ENCODE measurements around the gene RBPMS2.

The RBPMS2 gene

DNA sequence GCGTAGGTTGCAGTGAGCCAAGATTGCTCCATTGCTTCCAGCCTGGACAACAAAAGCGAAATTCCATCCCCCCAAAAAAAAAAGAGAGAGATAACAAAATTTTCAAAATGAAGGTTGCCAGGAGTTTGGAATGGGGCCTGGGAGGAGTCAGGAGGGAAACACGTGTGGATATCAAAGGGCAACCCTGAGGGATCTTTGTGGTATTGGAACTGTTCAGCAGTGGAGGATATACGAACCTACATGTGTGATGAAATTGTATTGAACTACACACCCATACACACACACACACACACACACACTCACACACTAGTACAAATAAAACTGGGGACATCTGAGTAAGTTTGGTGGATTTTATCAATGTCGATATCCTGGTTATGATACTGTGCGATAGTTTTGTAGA is 61.8 kb downstream of the RBPMS2 start:
- TF ChIP-seq, protein P1, sequence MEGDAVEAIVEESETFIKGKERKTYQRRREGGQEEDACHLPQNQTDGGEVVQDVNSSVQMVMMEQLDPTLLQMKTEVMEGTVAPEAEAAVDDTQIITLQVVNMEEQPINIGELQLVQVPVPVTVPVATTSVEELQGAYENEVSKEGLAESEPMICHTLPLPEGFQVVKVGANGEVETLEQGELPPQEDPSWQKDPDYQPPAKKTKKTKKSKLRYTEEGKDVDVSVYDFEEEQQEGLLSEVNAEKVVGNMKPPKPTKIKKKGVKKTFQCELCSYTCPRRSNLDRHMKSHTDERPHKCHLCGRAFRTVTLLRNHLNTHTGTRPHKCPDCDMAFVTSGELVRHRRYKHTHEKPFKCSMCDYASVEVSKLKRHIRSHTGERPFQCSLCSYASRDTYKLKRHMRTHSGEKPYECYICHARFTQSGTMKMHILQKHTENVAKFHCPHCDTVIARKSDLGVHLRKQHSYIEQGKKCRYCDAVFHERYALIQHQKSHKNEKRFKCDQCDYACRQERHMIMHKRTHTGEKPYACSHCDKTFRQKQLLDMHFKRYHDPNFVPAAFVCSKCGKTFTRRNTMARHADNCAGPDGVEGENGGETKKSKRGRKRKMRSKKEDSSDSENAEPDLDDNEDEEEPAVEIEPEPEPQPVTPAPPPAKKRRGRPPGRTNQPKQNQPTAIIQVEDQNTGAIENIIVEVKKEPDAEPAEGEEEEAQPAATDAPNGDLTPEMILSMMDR (IDR thresholded peaks at IDR 0.05; ENCODE audit: low read length, missing control alignments): no peak
- no peak overlapping the region for H3K4me3 ChIP-seq (replicated peaks; ENCODE audit: low read depth, low read length)
- no peak for DNase-seq (ENCODE audit: low read depth)

DNA sequence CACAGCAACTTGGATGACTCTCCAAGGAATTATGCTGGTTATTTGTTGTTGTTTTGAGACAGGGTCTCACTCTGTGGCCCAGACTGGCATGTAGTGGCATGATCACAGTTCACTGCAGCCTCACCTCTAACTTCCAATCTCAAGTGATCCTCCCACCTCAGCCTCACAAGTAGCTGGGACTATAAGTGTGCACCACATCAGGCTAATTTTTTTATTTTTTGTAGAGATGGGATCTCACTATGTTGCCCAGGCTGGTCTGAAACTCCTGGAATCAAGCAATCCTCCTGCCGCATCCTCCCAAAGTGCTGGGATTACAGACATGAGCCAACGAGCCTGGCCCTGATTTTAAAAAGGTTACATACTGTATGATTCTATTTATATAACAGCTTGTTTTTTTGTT is 63.0 kb downstream of the RBPMS2 start:
- H3K4me3 ChIP-seq (replicated peaks; ENCODE audit: low read depth, low read length): no peak overlapping the region
- TF ChIP-seq, protein P1 (IDR thresholded peaks at IDR 0.05; ENCODE audit: low read length, missing control alignments): no peak
- DNase-seq (ENCODE audit: low read depth): no peak

DNA sequence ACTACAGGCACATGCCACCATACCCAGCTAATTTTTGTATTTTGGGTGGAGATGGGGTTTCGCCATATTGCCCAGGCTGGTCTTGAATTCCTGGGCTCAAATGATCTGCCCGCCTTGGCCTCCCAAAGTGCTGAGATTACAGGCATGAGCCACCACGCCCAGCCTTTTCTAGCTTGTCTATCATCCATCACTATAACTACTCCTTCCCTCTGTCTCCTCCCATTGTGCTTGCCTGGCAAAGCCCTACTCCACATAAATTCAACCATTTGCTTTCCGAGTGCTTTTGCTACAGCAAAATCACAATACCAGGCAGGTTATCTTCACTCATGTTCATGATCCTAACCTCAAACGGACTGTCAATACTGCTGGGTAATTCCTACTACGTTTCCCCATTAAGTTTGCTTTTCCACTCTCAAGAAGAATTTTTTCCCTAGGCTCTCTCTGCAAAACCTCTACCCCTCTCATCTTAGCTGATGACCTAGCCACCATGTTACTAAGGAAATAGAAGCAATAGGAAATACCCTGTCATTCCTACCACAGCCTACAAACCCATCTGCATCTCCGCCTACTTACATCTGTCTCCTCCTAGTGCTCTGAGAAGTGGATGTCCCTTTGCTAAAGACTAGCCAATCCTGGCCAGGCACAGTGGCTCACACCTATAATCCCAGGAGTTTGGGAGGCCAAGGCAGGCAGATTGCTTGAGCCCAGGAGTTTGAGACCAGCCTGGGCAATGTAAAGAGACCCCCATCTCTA is 64.5 kb downstream of the RBPMS2 start:
- TF ChIP-seq, protein P1 (IDR thresholded peaks at IDR 0.05; ENCODE audit: low read length, missing control alignments): no peak
- H3K4me3 ChIP-seq (replicated peaks; ENCODE audit: low read depth, low read length): no peak overlapping the region
- no peak for DNase-seq (ENCODE audit: low read depth)

DNA sequence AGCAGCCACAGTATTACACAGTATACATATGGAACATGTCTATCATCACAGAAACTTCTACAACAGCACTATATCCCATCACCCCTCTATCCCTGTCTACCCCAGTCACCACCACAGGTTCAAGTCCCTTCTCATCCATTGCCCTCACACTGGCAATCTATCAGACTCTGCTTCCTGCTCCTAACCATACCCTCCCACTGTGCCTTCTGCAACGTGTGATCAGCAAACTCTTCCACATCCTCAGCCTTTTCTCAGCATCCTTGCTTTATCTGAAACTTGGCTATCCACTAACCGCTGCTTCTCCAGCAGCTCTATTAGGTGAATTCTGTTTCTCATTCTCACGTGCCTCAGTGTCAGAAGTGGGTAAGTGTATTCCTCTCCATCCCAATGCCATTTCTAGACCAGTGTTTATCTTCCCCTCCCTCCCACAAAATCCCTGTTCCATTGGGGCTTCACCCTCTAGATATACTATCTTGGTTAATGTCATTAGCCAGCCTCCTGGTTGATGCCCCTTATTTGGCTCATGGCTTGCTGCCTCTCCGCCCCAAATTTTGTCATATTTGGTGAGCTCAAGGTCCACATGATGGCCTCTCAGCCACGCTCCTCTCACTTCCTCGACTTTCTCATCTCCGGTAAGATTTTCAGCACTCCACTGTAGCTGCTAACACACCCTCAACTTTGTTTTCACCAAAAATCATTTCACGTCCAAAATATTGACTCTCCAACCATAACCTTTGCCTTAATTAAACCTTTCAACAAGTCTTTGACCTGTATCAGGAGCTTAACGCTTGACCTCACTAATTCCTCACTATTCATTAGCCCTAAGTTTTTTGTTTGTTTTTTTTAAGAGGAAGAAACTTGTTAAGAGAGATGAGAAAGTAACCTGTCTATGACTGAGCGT is 69.1 kb downstream of the RBPMS2 start:
- DNase-seq (ENCODE audit: low read depth): no peak
- H3K4me3 ChIP-seq (replicated peaks; ENCODE audit: low read depth, low read length): no peak overlapping the region
- TF ChIP-seq, protein P1 (IDR thresholded peaks at IDR 0.05; ENCODE audit: low read length, missing control alignments): no peak

DNA sequence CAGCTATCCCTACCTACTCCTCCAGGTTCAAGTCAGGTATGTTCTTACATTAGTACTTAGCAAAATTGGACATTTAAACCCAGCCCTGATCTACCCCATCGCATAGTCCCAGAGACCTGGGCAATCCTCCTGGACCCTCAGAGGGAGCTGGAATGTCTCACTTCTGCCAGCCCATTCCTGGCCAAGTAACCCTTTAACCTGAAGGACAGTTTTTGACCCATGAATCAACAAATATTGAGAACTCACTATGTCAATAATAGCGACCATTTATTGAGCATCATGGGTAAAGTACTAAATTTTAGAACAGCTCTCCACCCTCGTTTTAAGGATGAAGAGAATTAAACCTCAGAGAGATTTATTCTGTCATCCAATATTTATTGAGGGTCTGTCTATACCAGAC is 70.4 kb downstream of the RBPMS2 start:
- DNase-seq (ENCODE audit: low read depth): no peak
- no peak overlapping the region for H3K4me3 ChIP-seq (replicated peaks; ENCODE audit: low read depth, low read length)
- TF ChIP-seq, protein P1 (IDR thresholded peaks at IDR 0.05; ENCODE audit: low read length, missing control alignments): no peak

DNA sequence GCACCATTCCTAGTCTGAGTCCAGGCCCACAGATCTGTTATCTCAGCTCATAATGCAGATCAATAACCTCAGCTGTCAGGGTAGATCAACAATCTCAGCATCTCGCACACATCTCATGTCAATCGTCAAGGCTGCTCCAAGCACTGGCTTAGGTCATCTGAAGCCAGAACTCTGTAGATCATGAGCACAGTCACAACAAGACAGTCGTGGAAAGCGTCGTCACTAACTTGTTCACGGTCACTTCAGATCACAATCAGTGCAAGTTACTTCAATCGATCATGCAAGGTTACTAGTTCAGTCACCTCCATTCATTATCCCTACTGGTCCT is 71.8 kb downstream of the RBPMS2 start:
- TF ChIP-seq, protein P1 (IDR thresholded peaks at IDR 0.05; ENCODE audit: low read length, missing control alignments): no peak
- no peak for DNase-seq (ENCODE audit: low read depth)
- H3K4me3 ChIP-seq (replicated peaks; ENCODE audit: low read depth, low read length): peak overlapping the region; percentile 88

All from fibroblast of pulmonary artery (primary cell).